Islet precursor cell (in vitro differentiated cells): ENCODE results near the gene ABCF1.

ENCODE experiments used
- DNase-seq: peaks from one replicate; pipeline ENCODE4 v3.0.0-alpha.2; 2018

Gene ABCF1

DNA sequence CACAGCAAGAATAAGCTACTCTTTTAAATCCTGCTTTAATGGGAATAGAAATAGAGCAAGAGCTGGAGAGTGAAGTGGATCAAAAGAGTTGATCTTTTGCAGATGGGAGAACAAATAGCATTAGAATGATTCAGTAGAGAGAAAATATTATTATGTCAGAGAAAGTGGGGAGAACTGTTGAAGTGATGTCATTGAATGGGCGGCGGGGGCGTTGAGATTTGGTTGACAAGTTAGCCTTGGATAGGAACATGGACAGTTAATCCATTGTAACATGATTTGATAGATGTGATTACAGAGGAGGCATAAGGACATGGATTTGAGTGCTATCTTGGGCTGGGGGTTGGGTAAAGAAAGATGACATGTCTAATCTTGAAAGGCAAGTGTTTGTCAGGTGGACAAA, 64.6 kb downstream of the ABCF1 start:
- DNase-seq = no peak

DNA sequence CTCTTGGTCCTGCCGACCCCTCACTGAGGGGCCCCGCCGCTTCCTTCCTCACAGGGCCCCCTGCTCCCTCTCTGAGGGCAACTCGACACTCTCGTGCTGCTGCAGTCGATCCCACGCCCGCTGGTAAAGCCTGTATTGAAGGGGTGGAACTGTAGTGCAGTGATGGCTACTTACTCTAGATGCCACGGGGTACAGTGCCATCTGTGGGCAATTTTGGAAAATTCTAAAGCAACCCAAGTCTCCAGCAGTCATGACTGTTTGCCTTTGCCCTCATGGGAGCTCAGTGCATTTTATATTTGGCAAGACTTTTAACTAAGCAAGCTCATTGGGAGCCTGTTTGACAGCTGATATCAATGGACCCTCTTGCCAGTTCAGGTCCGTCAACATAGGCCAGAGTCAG, 69.2 kb downstream of the ABCF1 start:
- DNase-seq = no peak

DNA sequence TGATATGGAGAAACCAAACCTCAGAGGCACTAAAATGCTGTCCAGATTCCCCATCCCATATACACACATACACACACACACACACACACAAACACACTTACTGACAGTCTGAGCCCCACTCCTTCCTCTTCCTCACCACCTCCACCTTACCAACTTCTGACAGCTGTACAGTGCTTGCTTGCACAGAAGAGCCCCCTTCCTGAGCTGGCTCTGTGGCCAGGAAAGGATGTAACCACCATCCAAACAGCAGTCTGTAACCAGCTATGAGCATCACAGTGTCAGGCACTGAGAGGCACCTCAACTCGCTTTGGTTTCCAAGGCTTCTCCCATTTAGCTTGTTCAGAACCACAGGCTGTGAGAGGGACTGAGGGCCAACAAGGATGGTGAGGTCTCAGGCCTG, 69.8 kb downstream of the ABCF1 start:
- no peak for DNase-seq
